ENCODE data around the gene OSBPL5. TPM values are rescaled to one million over a fixed set of nuclear protein-coding genes. Genes with fewer than 3 reads are reported as not detected.
A peak's percentile ranks its signal among the peaks of the same experiment; 100 is the strongest.

Gene OSBPL5, protein sequence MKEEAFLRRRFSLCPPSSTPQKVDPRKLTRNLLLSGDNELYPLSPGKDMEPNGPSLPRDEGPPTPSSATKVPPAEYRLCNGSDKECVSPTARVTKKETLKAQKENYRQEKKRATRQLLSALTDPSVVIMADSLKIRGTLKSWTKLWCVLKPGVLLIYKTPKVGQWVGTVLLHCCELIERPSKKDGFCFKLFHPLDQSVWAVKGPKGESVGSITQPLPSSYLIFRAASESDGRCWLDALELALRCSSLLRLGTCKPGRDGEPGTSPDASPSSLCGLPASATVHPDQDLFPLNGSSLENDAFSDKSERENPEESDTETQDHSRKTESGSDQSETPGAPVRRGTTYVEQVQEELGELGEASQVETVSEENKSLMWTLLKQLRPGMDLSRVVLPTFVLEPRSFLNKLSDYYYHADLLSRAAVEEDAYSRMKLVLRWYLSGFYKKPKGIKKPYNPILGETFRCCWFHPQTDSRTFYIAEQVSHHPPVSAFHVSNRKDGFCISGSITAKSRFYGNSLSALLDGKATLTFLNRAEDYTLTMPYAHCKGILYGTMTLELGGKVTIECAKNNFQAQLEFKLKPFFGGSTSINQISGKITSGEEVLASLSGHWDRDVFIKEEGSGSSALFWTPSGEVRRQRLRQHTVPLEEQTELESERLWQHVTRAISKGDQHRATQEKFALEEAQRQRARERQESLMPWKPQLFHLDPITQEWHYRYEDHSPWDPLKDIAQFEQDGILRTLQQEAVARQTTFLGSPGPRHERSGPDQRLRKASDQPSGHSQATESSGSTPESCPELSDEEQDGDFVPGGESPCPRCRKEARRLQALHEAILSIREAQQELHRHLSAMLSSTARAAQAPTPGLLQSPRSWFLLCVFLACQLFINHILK
- polyA plus RNA-seq (ENCODE audit: insufficient read length in 10 of 10) = 10 to 100 TPM; 11.4 to 21.7 (median 14.6) TPM
- long read RNA-seq, donor 1 = 0 reads
- long read RNA-seq, donor 2 = 0 reads
- long read RNA-seq, donor 3 = 0 reads
- long read RNA-seq, donor 4 = 0 reads
- long read RNA-seq, donor 5, partial matches to known transcripts = 0 of 1 reads
- long read RNA-seq, donor 5, other reads (novel, unspliced or antisense) = 0 of 1 reads
- long read RNA-seq, donor 6, partial matches to known transcripts = 0 of 1 reads
- long read RNA-seq, donor 6, other reads (novel, unspliced or antisense) = 0 of 1 reads
- long read RNA-seq, donor 7, partial matches to known transcripts = 0 of 1 reads
- long read RNA-seq, donor 7, other reads (novel, unspliced or antisense) = 0 of 1 reads
- long read RNA-seq, donor 8, partial matches to known transcripts = 0 of 1 reads
- long read RNA-seq, donor 8, other reads (novel, unspliced or antisense) = 0 of 1 reads
- long read RNA-seq, donor 9 = 0 reads

- DNase-seq = peak in 2 of 3 donors; percentile 80 to 89
These were observed at the start of gene OSBPL5 for GRCh38 chr11:3165152-3165705. Gene OSBPL5, minus strand, starts transcription at chr11:3165310. Its CDS starts 36,162 bp downstream, at chr11:3129148.

DNA sequence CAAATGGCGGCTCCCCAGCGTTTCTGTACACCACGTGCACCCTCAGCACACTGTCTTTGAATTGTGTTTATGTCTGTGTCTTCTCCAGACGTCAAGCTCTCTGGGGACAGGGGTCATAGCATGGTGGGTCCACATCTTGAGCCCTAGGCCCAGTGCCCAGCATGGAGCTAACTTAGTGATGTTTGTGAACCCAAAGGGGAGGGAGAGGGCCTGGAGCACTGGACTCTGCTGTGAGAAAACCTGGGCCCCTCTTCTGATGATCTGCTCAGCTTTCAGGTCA is 49.2 kb upstream of the OSBPL5 start:
- DNase-seq = no peak

DNA sequence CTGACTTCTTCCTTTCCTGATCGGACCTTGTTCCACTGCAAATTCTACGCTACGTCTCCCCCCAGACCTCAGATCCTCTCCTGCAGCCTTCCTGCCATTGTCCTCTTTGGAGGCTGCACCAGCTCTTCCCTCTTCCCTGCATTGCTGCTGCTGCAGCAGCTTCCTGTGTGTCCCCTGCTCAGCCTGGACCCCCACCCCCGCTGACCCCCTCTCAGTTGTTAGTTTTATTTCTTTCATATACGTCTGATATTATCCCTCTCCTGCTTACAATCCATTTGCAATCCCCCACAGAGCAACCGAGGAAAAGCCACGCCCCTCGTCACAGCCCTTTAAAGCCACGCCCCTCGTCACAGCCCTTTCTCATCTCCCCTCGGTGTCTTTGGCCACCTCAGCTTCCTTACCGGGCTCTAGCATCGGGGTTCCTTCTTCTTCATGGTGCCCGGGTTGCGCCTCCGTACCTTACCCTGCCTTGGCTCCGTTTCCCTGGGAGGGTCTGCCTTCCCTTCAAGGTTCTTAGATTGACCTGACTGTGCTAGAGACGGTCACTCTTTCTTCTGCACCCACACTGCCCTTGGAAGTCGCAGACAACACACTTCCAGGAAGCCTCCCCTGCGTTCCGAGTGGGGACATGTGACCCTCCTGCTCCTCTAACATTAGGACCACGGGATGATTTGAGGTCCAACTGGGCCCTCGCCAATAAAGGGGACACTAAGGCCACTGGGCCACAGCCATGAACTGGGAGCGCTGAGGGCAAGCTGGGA is 48.7 kb upstream of the OSBPL5 start:
- DNase-seq = no peak

DNA sequence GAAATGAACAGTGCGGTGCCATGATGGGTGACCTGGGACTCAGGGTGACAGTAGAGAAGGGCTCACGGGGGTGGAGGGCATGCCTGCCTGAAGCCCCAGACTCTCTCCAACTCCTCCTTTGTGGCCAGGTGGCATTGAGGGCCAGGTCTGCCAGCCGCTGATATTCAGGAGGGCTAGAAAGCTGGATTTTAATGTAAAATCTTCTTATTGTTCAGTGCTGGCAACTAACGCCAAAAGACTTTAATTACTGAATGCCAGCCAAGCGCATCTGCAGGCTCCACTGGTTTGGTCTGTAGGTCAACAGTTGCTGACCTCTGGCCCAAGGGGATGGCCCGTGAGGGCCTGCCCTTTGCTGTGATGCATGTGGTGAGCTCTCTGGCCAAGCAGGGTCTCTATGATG is 43.2 kb upstream of the OSBPL5 start:
- DNase-seq = no peak

GRCh38 chr11:3207526-3208189 is 42.5 kb upstream of the OSBPL5 start:
- DNase-seq = no peak

- DNase-seq = no peak
These were observed 41.8 kb upstream of the OSBPL5 start for GRCh38 chr11:3206922-3207204.

DNA sequence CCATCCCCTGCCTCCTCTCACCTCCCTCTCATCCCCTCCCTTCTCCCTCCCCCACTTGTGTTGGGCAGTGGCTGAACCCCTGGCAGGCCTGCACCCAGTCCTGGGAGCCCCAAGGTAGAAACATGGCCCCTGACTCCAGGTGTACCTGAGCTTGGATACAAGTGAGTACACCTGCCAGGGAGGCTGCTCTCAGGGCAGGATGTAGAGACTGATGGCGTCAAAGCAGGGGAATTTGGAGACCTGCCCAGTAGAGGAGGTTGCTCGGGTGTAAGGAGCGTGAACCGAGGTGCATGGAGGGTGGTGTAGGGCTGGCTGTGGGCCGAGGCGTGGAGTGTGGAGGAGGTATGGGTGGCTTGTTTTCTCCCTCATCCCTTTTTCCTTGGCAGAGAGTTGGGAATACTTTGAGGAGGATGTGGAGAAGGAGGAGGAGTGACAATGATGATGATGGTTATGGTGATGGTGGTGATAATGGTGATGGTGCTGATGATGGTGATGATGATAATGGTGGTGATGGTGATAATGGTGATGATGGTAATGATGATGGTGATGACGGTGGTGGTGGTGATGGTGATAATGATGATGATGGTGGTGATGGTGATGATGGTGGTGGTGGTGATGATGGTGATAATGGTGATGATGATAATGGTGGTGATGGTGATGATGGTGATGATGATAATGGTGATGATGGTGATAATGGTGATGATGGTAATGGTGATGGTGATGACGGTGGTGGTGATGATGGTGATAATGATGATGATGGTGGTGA is 41.2 kb upstream of the OSBPL5 start:
- DNase-seq = no peak

DNA sequence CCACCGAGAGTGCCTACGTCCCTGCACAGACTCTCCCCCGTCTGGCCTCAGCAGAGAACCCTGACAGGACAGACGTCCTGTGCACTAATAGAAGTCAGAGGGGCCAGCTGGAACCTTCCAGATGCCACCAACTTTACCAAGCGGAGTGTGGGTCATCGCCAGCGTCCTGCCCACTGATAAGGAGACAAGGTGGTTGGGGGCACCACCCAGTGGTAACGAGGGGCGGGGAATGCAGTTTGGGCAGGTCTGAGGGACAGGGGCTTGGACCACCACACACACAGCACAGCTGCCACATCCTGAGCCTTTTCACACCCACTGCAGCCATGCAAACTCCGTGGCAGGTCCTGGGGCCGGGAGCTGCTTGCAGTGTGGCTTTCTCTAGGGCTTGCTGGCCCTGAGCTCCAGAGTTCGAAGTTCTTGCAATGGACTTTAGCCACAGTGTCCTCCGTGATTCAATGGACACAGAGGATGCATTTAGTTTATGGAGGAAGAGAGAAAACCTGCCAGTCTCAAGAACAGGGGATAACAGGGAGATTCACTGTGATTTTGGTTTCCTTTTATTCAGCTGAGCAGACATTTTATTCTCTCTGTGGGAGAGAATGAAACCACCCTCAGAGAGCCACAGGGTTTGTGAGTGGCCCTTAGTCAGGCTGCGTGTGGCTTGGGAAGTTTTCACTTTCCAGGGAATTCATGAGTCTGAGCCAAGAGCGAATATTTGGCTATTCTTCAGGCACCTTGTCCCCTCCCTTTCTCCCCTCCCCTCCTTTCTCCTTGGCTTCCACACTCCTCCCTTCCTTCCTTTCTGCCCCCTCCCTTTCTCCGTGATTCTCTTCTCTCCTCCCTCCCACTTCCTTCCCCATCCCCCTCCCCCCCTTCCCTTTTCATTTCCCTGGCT is 40.4 kb upstream of the OSBPL5 start:
- DNase-seq = peak in 2 of 3 donors; percentile 18 to 30

- DNase-seq = no peak
These were observed 39.3 kb upstream of the OSBPL5 start for GRCh38 chr11:3204141-3205015.

DNA sequence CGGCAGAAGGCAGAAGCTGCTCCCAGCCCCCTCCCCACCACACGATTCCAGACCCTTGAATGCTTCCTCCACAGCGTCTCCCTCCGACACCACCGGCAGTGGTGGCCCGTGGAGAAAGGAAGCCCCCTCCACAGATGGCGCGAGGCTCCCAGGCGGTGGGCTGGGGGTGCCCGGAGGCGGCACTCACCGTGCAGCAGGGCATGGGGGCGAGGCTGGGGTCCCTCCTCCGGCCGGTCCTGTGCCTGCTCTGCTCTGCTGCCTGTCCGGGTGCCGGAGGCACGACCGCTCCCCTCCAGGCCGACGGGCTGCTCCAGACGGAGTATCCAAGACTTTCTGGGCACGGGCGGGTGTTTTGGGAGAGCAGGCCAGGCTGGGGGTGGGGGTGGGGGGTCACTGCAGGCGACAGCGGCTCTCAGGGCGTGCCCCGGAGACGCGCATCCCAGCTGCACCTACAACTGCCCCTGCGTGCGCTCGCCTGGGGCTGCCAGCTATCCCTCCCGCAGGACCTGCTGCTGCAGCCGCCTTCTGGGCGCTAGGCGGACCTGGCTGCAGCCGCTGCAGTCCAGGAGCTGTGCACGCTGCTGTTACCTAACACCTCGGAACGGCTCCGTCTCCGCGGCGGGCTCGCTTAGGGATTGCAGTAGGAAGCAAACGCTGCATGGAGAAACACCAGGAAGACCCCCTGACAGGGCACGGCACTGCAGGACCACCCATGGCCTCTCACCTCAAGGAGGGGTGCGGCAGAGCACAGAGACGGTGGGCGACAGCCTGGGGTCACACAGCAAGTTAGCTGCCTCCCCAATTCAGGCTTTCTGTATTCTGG is 38.3 kb upstream of the OSBPL5 start:
- no peak for DNase-seq

GRCh38 chr11:3202759-3203158 is 37.6 kb upstream of the OSBPL5 start:
- no peak for DNase-seq

GRCh38 chr11:3202305-3202704 is 37.2 kb upstream of the OSBPL5 start:
- DNase-seq = no peak

- no peak for DNase-seq
These were observed 36.6 kb upstream of the OSBPL5 start for GRCh38 chr11:3201677-3202181.

DNA sequence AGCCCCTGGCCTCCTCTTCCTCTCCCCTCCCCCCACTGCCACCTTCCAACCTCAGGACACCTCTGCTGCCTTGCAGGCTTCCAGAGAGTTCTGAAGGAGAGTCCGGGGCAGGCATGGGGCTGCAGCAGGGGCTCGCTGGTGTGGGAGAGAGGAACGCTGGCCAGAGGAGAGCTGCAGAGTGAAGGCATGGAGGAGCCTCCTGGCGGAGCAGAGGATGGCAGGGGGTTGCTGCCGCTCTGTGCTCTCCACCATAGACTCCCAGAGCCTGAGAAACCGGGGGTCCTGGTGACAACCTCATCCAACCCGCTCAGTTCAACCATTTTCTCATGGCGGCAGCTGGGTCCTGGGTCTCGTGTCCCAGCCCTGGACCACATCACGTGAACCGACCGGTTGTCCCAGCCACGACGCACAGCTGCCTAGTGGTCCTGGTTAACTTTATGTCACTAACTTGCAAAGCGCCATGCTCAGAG is 36.0 kb upstream of the OSBPL5 start:
- DNase-seq = no peak

- no peak for DNase-seq
These were observed 35.4 kb upstream of the OSBPL5 start for GRCh38 chr11:3200388-3201111.
